IPS-20b (cell line): ENCODE measurements around the gene PLXDC2.
A peak's percentile ranks its signal among the peaks of the same experiment; 100 is the strongest.

Source experiments
- H3K27ac ChIP-seq: one replicate; pipeline ENCODE4 v1.5.1; 2013; ENCODE audit warnings: low read length
- H3K27me3 ChIP-seq: 2 replicates; pipeline ENCODE4 v1.6.1; 2013; ENCODE audit warnings: mild to moderate bottlenecking, low read length, inconsistent platforms; ENCODE audit not compliant: insufficient read depth
- H3K36me3 ChIP-seq: 2 replicates; pipeline ENCODE4 v1.6.1; 2013; ENCODE audit warnings: low read depth, mild to moderate bottlenecking, inconsistent platforms, low read length, moderate library complexity; ENCODE audit not compliant: insufficient read depth
- H3K4me1 ChIP-seq: 2 replicates; pipeline ENCODE4 v1.6.1; 2013; ENCODE audit warnings: mild to moderate bottlenecking, control low read depth, inconsistent platforms, low read length, moderate library complexity; ENCODE audit not compliant: insufficient read depth
- H3K4me3 ChIP-seq: 2 replicates; pipeline ENCODE4 v1.5.1; 2013; ENCODE audit warnings: mild to moderate bottlenecking, low read length, inconsistent platforms
- H3K9ac ChIP-seq: 2 replicates; pipeline ENCODE4 v1.6.1; 2013; ENCODE audit warnings: low read depth, mild to moderate bottlenecking, inconsistent platforms, low read length, moderate library complexity
- H3K9me3 ChIP-seq: 2 replicates; pipeline ENCODE4 v1.6.1; 2013; ENCODE audit warnings: mild to moderate bottlenecking, low read depth, low read length, inconsistent platforms; ENCODE audit not compliant: insufficient read depth

PLXDC2 gene

DNA sequence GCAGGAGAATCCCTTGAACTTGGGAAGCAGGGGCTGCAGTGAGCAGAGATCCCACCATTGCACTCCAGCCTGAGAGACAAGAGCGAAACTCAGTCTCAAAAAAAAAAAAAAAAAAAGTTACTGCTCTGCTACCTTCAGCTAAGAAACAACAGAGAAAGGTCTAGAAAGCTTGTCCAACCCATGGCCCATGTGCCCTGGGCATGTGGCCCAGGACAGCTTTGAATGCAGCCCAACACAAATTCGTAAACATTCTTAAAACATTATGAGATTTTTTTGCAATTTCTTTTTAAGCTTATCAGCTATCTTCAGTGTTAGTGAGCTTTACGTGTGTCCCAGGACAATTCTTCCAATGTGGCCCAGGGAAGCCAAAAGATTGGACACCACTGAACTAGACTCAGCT lies 22.9 kb downstream of the PLXDC2 start:
- peak overlapping the region; percentile 60 for H3K27ac ChIP-seq
- H3K27me3 ChIP-seq, result no peaks in the 10 kb centered on the region
- no peak overlapping the region for H3K9ac ChIP-seq
- H3K36me3 ChIP-seq, result no peaks in the 10 kb centered on the region
- H3K4me1 ChIP-seq, result peaks cover 32% of the 10 kb centered on the region
- no peaks in the 10 kb centered on the region for H3K9me3 ChIP-seq
- no peak overlapping the region for H3K4me3 ChIP-seq

DNA sequence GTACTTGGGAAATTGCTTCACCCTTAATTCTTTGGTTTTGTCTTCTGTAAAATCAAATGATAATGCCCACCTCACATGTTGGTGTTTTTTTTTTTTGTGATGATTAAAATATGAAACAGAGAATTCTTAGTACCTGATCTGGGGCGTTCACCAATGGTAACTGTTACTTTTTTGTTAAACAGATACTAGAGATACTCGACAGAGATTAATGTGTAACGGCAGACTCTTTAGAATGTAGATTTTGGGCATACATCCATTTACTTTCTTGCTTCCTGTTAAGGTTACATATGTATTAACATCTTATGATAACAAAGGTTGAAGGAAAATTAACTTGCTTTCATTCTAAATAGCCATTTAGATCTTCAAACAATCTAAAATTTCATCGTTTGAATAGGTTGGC lies 23.3 kb downstream of the PLXDC2 start:
- H3K9me3 ChIP-seq, result no peaks in the 10 kb centered on the region
- peaks cover 32% of the 10 kb centered on the region for H3K4me1 ChIP-seq
- H3K36me3 ChIP-seq, result no peaks in the 10 kb centered on the region
- no peak overlapping the region for H3K4me3 ChIP-seq
- no peaks in the 10 kb centered on the region for H3K27me3 ChIP-seq
- H3K27ac ChIP-seq, result peak overlapping the region; percentile 60
- no peak overlapping the region for H3K9ac ChIP-seq

DNA sequence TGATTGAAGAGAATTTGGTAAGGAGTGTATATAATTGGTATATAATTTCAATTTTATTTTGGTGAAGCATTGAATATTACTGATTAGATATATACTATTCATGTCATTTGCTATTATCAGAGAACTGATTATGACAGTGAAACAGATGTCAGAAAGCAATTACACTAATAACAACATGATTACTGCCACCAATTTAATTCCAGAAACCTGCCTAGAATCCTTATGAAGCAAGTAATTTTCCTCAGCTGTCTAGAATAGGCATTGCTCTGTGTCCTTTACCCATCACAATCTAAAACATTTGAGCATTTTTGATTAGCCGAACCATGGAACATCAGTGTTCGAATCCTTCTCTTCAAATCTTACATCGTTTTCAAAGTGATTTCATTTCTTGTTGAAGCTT lies 24.5 kb downstream of the PLXDC2 start:
- Histone ChIP-seq H3K4me3 (no peak overlapping the region), H3K9ac (no peak overlapping the region), H3K4me1 (peaks cover 32% of the 10 kb centered on the region), H3K9me3 (no peaks in the 10 kb centered on the region), H3K27me3 (no peaks in the 10 kb centered on the region), H3K36me3 (no peaks in the 10 kb centered on the region), H3K27ac (no peak overlapping the region)

DNA sequence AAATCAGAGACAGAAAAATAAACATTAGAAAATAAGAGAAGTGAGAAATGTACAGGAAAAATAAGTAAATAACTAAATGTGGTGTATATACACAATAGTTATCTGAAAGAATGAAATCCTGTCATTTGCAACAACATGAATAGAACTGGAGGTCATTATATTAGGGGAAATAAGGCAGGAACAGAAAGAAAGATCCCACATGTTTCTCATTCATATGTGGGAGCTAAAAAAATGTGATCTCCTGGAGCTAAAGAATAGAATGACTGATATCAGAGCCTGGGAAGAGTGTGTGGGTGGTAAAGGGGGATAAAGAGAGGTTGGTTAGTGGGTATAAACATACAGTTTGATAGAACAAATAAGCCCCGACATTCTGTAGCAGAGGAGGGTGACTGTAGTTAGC lies 27.3 kb downstream of the PLXDC2 start:
- Histone ChIP-seq H3K4me3 (no peak overlapping the region; the same call in 1 of the 2 replicates), H3K27me3 (no peaks in the 10 kb centered on the region), H3K9me3 (no peaks in the 10 kb centered on the region), H3K36me3 (no peaks in the 10 kb centered on the region), H3K4me1 (peaks cover 29% of the 10 kb centered on the region), H3K27ac (no peak overlapping the region), H3K9ac (no peak overlapping the region; the same call in 1 of the 2 replicates)

DNA sequence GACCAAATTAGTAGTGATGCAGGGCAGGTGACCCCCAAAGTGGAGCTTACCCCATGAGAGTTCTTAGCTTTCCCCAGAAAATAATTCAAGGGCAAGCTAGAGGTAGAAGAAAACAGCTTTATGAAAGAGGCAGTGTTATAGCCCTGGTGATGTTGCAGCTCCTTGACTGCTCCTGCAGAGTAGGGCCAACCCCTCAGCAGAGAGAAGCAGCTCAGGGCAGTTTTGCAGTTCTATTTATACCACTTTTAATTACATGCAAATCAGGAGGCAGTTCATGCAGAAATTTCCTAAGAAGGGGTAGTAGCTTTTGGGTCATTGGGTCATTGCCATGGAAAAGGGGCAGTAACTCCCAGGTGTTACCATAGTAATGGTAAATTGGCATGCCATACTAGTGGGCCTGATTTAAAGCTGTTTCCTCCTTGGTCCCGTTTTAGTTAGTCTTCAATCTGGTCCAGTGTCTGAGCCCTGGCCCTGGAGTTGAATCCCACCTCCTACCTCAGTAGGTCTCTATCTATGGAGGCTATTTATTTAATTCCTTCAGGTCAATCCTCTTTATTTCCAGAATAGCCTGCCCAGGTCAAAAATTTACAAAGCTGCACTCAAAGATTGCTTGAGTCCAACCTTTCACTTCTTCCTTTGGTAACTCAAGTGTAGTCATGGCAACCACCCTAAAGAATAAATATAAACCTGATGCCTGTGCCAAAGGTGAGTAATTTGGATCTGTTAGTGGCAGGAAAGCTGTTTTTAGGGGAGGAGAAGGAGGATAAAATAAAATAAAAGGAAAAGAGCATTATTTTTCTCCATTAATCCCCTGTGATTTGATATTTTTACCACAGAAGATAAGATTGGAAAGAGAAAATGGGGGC lies 29.5 kb downstream of the PLXDC2 start:
- Histone ChIP-seq H3K4me1 (peaks cover 21% of the 10 kb centered on the region), H3K9me3 (no peaks in the 10 kb centered on the region), H3K27ac (no peak overlapping the region), H3K27me3 (no peaks in the 10 kb centered on the region), H3K9ac (no peak overlapping the region), H3K36me3 (no peaks in the 10 kb centered on the region), H3K4me3 (no peak overlapping the region)

DNA sequence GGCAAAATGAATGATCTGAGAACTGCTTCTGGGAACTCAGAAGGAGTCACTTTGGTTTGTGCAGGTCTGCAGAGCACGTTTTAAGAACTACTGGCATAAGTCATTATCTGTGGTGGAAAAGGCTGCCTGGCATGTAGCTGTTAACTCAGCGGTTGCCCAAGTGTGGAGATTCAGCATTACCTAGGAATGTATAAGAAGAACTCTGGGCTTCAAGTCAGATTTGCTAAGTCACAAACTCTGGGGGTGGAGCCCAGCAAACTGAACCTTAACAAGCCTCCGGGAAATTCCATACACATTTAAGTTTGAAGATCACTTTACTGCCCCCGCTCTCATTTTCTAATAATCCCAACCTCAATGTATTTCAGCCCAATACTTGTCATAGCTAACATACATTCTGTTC lies 31.1 kb downstream of the PLXDC2 start:
- no peaks in the 10 kb centered on the region for H3K36me3 ChIP-seq
- no peaks in the 10 kb centered on the region for H3K9me3 ChIP-seq
- no peak overlapping the region for H3K27ac ChIP-seq
- peaks cover 19% of the 10 kb centered on the region for H3K4me1 ChIP-seq
- H3K27me3 ChIP-seq, result no peaks in the 10 kb centered on the region
- no peak overlapping the region for H3K9ac ChIP-seq
- H3K4me3 ChIP-seq, result no peak overlapping the region

DNA sequence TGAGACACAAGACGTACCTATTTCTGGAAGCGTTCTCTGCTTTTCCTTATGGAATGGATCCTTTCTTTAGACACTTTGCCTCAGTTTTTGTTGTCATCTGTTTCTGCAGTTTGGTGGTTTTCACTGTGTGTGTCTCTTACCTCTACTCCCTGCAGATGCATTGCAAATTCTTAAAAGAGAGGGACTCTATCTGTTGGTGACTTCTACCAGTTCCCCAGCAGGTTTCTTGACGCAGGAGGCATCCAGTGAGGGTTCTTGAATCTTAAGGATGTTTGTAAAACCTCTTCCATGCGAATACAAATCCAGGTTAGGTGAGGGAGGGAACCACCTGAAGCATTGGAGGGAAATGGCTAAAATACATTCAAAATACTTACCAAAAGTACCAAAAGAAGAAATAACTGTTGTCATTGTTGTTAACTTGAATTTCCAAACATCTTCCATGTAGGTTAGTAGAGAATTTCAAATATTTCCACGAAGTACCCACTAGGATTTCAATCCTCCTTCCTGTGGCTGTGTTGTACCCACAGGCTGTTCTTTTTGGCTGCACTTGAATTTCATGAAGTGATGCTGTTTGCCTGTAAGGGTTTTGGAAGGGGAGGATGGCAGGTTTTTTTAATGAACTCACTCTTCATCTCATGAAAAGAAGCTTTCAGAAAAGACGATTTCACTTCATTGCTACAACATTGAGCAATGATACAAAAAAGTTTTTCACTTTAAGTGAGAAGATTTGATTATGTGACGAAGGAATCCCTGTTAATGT lies 32.2 kb downstream of the PLXDC2 start:
- H3K27me3 ChIP-seq, result no peaks in the 10 kb centered on the region
- H3K4me1 ChIP-seq, result peaks cover 10% of the 10 kb centered on the region; the same call in 1 of the 2 replicates
- H3K4me3 ChIP-seq, result no peak overlapping the region
- H3K27ac ChIP-seq, result no peak overlapping the region
- no peak overlapping the region for H3K9ac ChIP-seq
- H3K36me3 ChIP-seq, result no peaks in the 10 kb centered on the region
- no peaks in the 10 kb centered on the region for H3K9me3 ChIP-seq

DNA sequence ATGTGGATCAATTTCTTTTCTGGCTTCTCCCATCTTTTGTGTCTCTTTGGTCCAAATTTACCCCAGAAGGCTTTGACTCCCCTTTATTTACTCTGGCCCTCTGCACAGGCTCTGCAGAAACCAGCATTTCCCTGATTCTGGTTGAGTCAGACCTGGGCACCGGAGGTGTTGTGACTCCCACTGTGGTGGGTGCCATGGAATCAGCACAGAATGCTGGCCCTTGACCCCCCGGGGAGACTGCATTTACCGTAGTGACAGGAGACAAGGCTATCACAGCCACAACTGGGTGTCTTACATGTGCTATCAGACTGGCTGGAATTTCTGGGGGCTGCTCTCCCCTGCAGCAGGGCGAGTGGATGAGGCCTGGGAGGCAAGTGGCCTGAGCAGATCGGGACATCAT lies 37.6 kb downstream of the PLXDC2 start:
- Histone ChIP-seq H3K4me3 (no peak overlapping the region), H3K27me3 (no peaks in the 10 kb centered on the region), H3K4me1 (peaks cover 7% of the 10 kb centered on the region; the same call in 1 of the 2 replicates), H3K9me3 (no peaks in the 10 kb centered on the region), H3K9ac (no peak overlapping the region), H3K36me3 (no peaks in the 10 kb centered on the region), H3K27ac (no peak overlapping the region)

DNA sequence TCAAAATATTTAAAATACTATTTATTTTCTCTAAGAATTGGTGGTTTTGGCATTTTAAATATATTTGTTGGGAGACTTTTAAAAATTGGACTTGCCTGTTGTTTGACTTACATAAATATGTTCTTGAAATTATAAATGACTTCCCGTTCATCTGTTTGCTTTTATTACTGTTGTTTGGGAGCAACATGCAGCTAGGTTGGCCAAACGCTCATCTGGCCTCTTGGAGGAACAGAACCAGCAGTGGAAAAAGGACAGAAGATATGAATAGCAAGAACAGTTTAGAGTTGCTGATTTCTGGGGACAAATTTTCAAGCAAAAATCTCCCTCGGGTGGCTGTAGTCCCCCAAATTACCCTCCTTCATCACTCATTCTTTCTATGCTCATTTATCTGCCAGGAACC lies 41.6 kb downstream of the PLXDC2 start:
- Histone ChIP-seq H3K27me3 (no peaks in the 10 kb centered on the region), H3K4me1 (peaks cover 12% of the 10 kb centered on the region; the same call in 1 of the 2 replicates), H3K4me3 (no peak overlapping the region), H3K9me3 (no peaks in the 10 kb centered on the region), H3K27ac (no peak overlapping the region), H3K9ac (no peak overlapping the region), H3K36me3 (no peaks in the 10 kb centered on the region)

DNA sequence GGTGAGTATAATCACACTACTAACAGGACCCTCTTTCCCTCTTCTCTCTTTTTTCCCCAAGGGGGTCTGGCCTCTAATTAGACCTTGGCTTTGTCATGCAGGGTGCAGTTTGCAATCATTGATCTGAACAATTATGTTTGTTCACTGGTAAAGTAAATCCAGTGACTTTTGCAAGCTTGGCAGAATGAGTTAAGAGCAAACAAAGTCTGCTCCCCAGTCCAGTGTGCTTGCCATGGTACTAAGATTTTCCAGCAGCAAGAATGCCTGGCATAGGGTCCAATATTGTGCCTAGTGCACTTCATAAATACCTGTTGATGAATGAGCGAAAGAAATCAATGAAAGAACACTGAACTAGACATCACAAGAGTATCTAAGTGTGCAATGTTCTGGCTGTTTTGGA lies 43.9 kb downstream of the PLXDC2 start:
- H3K4me3 ChIP-seq, result no peak overlapping the region
- H3K27ac ChIP-seq, result no peak overlapping the region
- no peaks in the 10 kb centered on the region for H3K36me3 ChIP-seq
- H3K4me1 ChIP-seq, result peaks cover 9% of the 10 kb centered on the region; the same call in 1 of the 2 replicates
- H3K27me3 ChIP-seq, result no peaks in the 10 kb centered on the region
- no peaks in the 10 kb centered on the region for H3K9me3 ChIP-seq
- H3K9ac ChIP-seq, result no peak overlapping the region

DNA sequence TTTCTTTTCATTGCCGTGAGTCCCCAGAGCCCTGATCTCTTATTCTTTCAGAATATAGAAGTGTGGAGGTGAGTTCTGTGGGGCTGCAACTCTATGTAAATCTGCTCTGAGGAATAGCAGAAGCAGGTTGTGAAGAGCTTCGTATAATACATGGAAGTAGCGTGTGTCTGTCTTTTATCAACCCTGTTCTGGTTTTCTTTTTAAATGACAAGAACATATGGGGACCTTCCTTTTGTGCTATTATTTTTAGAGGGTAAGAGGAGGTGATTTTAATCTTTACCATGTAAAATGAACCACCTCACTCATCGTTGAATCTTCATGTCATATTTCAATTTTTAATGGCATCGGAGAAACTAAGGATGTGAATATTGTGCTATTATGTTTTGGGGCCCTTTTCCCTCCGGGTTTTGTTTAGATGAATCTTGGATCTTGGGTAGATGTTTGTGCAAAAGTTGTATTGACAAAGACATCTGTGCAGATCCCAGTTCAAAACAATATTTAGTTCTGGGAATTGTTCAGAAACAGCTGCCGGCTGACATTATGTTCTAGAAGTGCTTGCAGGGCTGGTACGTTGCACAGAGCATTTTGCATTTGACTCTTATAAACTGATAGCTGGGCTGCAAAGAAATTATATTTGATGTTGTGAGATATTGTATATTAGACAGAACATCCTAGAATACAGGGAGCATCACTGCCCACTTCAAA lies 46.7 kb downstream of the PLXDC2 start:
- peaks cover 9% of the 10 kb centered on the region; the same call in 1 of the 2 replicates for H3K36me3 ChIP-seq
- H3K27ac ChIP-seq, result no peak overlapping the region
- H3K27me3 ChIP-seq, result no peaks in the 10 kb centered on the region
- H3K4me3 ChIP-seq, result no peak overlapping the region
- no peak overlapping the region for H3K9ac ChIP-seq
- H3K9me3 ChIP-seq, result no peaks in the 10 kb centered on the region; the same call in 1 of the 2 replicates
- peaks cover 9% of the 10 kb centered on the region; the same call in 1 of the 2 replicates for H3K4me1 ChIP-seq
